Measurements from ENCODE around the gene MCU. TPM values are rescaled to one million over a fixed set of nuclear protein-coding genes. Genes with fewer than 3 reads are reported as not detected.

Gene MCU
- polyA plus RNA-seq, 1 of the 3 experiments (the other 2 are of a cell fraction) = 20.6 TPM

- H3K9ac ChIP-seq = no peak overlapping the region
- H3F3A ChIP-seq (replicated peaks; ENCODE audit: insufficient read depth) = peaks cover 4% of the 10 kb centered on the region
- H3K79me2 ChIP-seq (ENCODE audit: insufficient read depth) = no peaks in the 10 kb centered on the region
- 81% methylated on average over 5 of the region's 5 CpGs for WGBS (ENCODE audit: low lambda C conversion rate)
- no peak overlapping the region for H3K4me3 ChIP-seq (ENCODE audit: low read depth in 2 of 2, low read length in 1 of 2)
- peak; percentile 57 for DNase-seq
- H3K27ac ChIP-seq (ENCODE audit: low read depth in 2 of 2, low read length in 1 of 2) = no peak overlapping the region
- H3K4me2 ChIP-seq = no peak overlapping the region
- peaks cover 6 to 7% of the 10 kb centered on the region in 2 experiments for H3K36me3 ChIP-seq (replicated peaks in 1 of 2; ENCODE audit: control insufficient read depth in 1 of 2, insufficient read depth in 2 of 2, low read length in 1 of 2)
- peaks cover 0 to 7% of the 10 kb centered on the region in 2 experiments; a peak in 2 of 4 replicates for H3K4me1 ChIP-seq (ENCODE audit: control insufficient read depth in 1 of 2, insufficient read depth in 2 of 2, low read depth in 1 of 2, low read length in 1 of 2)
- H3K9me3 ChIP-seq = no peaks in the 10 kb centered on the region
- no peak overlapping the region for H2AFZ ChIP-seq (ENCODE audit: low read depth)
- 0 out of 2 replicates have a peak, but pooled peaks cover 3% of the 10 kb centered on the region for H3K9me2 ChIP-seq
- TF ChIP-seq PBX3 (IDR thresholded peaks at IDR 0.05) (no peak), CTCF (IDR thresholded peaks at IDR 0.05) (peak; percentile 83), ZBTB33 (IDR thresholded peaks at IDR 0.05; ENCODE audit: borderline replicate concordance, low read depth) (no peak), ELF1 (IDR thresholded peaks at IDR 0.05) (no peak), JUND (IDR thresholded peaks at IDR 0.05) (no peak), SIN3A (IDR thresholded peaks at IDR 0.05; ENCODE audit: borderline replicate concordance, low read depth, low read length) (no peak), RAD21 (IDR thresholded peaks at IDR 0.05; ENCODE audit: low read length) (peak; percentile 97), SMC3 (IDR thresholded peaks at IDR 0.05; ENCODE audit: low read depth, low read length) (peak; percentile 87), REST (IDR thresholded peaks at IDR 0.05; ENCODE audit: low read depth, low read length) (no peak), RFX5 (IDR thresholded peaks at IDR 0.05; ENCODE audit: low read length) (0 out of 2 replicates have a peak, but pooled peaks have one; percentile 43)
- ChIA-PET CTCF (interaction anchor here (0.5 to 7.0 kb wide), 42 partner anchors 8 to 484 kb away, joined by 3 to 90 read pairs (median 4); partner anchors contain the start of genes DNAJB12, MCU and MICU1), POLR2A (interaction anchor here (0.9 to 1.0 kb wide), 3 partner anchors 22 to 470 kb away, joined by 3 to 5 read pairs (median 3); partner anchors contain the start of gene MCU)
- no peaks in the 10 kb centered on the region for H4K20me1 ChIP-seq (ENCODE audit: insufficient read depth)
- H3K27me3 ChIP-seq (ENCODE audit: insufficient read depth) = no peaks in the 10 kb centered on the region
Measured at GRCh38 chr10:72834183-72834825, 142.4 kb downstream of the MCU start.

Data from SK-N-SH (cell line).